Suprapubic skin (tissue), 4 donors: ENCODE results near the gene GOLGA6A. TPM values are rescaled to one million over a fixed set of nuclear protein-coding genes. Genes with fewer than 3 reads are reported as not detected.

ENCODE experiments used
- DNase-seq, 2 donors: peaks; one replicate each; pipeline ENCODE4 v3.0.0-alpha.2; 2019; ENCODE audit warnings: low spot score in 2 of 2
- H3K27ac ChIP-seq: fragments of 200-600 bp; sonication (generic); one replicate; pipeline ENCODE4 v1.5.1; 2019
- H3K27me3 ChIP-seq: fragments of 200-600 bp; sonication (generic); one replicate; pipeline ENCODE4 v1.5.1; 2019
- H3K36me3 ChIP-seq: fragments of 200-600 bp; sonication (generic); one replicate; pipeline ENCODE4 v1.5.1; 2019
- H3K4me1 ChIP-seq: fragments of 200-600 bp; sonication (generic); one replicate; pipeline ENCODE4 v1.5.1; 2019
- H3K4me3 ChIP-seq: fragments of 200-600 bp; sonication (generic); one replicate; pipeline ENCODE4 v1.5.1; 2019; ENCODE audit warnings: mild to moderate bottlenecking
- H3K9me3 ChIP-seq: fragments of 200-600 bp; sonication (generic); one replicate; pipeline ENCODE4 v1.5.1; 2019
- EP300 ChIP-seq: sonication (generic); formaldehyde crosslinking; IDR thresholded peaks from one replicate; pipeline ENCODE4 v1.6.1; 2017; ENCODE audit warnings: antibody characterized with exemption
- POLR2A ChIP-seq, 2 donors: fragments of 450-650 bp; IDR thresholded peaks; one replicate each; pipeline ENCODE4 v1.6.1; 2017; ENCODE audit warnings: antibody characterized with exemption in 2 of 2, mild to moderate bottlenecking in 2 of 2, moderate library complexity in 2 of 2
- POLR2AphosphoS5 ChIP-seq, 3 donors: sonication (generic); formaldehyde crosslinking; IDR thresholded peaks; one replicate each; pipeline ENCODE4 v1.6.1; 2017; ENCODE audit warnings: antibody characterized with exemption in 3 of 3
- WGBS: methylation state at CpG from one replicate; pipeline ENCODE4 v1.1.5; 2018; 5-methylcytosine and 5-hydroxymethylcytosine counted together
- total RNA-seq, 4 donors: library from RNA; depleted of rRNA; stranded (reverse); fragments of >200 nt; gene quantifications; one replicate each; pipeline ENCODE4 v1.1.0, GENCODE V29; 2016
- TF ChIP-seq, protein P1 (sequence below), 2 donors: fragments of 200-600 bp in 1 of 2; fragments of 450-650 bp in 1 of 2; sonication (generic) in 1 of 2; IDR thresholded peaks; one replicate each; pipeline ENCODE4 v1.5.1; 2016 to 2019; ENCODE audit warnings: antibody characterized with exemption in 2 of 2, mild to moderate bottlenecking in 1 of 2, moderate library complexity in 1 of 2

The GOLGA6A gene
- total RNA-seq, 4 donors from 2014 or later: 0.21 to 3.9 (median 1.7) TPM

DNA sequence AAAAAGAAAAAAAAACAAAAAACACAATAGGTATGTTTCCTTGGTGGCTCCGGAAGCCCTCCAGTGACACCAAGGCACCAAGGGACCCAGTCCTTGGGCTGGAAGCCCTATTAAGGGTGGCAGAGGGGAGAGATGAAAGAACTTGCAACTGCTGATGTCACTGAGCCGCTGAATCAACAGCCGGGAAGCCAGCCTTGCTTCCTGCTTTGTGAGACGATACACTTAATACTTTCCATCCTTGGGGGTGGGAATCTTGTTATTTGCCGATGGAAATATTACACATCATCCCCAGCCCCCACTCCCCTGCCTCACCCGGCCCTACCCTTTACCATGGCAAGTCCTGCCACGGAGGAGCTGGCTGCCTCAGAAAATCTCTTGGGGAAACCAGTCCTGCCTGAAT is 42.4 kb upstream of the GOLGA6A start:
- Histone ChIP-seq H3K4me3 (no peak overlapping the region), H3K4me1 (peaks cover 24% of the 10 kb centered on the region), H3K36me3 (no peaks in the 10 kb centered on the region), H3K27ac (no peak overlapping the region), H3K9me3 (no peaks in the 10 kb centered on the region), H3K27me3 (peaks cover 74% of the 10 kb centered on the region)
- WGBS: 44% methylated on average over 7 of the region's 7 CpGs
- no peak for TF ChIP-seq POLR2A (IDR thresholded peaks at IDR 0.05)
- no peak for TF ChIP-seq POLR2AphosphoS5 (IDR thresholded peaks at IDR 0.05)
- TF ChIP-seq, protein P1, sequence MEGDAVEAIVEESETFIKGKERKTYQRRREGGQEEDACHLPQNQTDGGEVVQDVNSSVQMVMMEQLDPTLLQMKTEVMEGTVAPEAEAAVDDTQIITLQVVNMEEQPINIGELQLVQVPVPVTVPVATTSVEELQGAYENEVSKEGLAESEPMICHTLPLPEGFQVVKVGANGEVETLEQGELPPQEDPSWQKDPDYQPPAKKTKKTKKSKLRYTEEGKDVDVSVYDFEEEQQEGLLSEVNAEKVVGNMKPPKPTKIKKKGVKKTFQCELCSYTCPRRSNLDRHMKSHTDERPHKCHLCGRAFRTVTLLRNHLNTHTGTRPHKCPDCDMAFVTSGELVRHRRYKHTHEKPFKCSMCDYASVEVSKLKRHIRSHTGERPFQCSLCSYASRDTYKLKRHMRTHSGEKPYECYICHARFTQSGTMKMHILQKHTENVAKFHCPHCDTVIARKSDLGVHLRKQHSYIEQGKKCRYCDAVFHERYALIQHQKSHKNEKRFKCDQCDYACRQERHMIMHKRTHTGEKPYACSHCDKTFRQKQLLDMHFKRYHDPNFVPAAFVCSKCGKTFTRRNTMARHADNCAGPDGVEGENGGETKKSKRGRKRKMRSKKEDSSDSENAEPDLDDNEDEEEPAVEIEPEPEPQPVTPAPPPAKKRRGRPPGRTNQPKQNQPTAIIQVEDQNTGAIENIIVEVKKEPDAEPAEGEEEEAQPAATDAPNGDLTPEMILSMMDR (IDR thresholded peaks at IDR 0.05): no peak
- TF ChIP-seq EP300: no peak
- no peak for DNase-seq

DNA sequence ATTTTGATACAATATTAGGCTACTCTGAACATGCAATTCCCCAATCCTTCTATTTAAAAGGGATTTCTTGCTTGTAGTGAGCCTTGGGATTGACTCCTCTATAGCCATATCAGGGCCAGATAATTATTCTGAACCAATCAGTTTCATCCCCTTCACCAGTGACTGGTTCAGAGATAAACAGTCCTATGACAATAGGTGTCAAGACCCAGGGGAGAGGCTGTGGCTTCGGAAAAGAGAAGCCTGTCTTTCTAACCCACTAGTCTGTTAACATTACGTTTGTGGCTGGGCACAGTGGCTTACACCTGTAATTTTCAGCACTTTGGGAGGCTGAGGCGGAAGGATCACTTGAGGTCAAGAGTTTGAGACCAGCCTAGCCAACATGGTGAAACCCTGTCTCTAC is 41.8 kb upstream of the GOLGA6A start:
- no peak for TF ChIP-seq POLR2A (IDR thresholded peaks at IDR 0.05)
- H3K27me3 ChIP-seq: peaks cover 69% of the 10 kb centered on the region

DNA sequence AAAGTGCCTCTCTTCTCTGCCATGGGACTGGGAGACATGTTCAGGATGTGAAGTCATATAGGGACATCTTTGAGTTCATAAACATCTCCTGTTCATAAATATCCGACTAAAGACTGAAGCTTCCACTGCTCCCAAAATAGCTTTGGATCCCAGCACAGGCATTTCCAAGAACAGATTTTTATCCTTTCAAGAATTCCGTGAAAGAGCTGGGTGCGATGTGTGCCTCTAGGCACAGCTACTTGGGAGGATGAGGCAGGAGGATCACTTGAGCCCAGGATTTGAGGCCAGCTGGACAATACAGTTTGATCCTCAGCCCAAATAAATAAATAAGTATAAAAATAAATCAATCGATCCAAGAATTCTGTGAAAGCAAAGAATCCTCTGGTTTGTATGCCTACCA is 41.3 kb upstream of the GOLGA6A start:
- DNase-seq: no peak
- H3K36me3 ChIP-seq: no peaks in the 10 kb centered on the region
- 70% methylated on average over 4 of the region's 4 CpGs for WGBS
- H3K27ac ChIP-seq: no peak overlapping the region
- H3K27me3 ChIP-seq: peaks cover 69% of the 10 kb centered on the region
- TF ChIP-seq POLR2AphosphoS5 (IDR thresholded peaks at IDR 0.05) (no peak), EP300 (no peak), POLR2A (IDR thresholded peaks at IDR 0.05) (no peak)
- TF ChIP-seq, protein P1 (IDR thresholded peaks at IDR 0.05): no peak
- no peaks in the 10 kb centered on the region for H3K9me3 ChIP-seq
- peaks cover 13% of the 10 kb centered on the region for H3K4me1 ChIP-seq
- H3K4me3 ChIP-seq: no peak overlapping the region

More for the DNA sequence above, 41.8 kb upstream of the GOLGA6A start:
- no peaks in the 10 kb centered on the region for H3K36me3 ChIP-seq
- WGBS: 88% methylated on average over 3 of the region's 3 CpGs
- peaks cover 19% of the 10 kb centered on the region for H3K4me1 ChIP-seq
- no peak for DNase-seq
- H3K4me3 ChIP-seq: no peak overlapping the region
- no peak overlapping the region for H3K27ac ChIP-seq
- H3K9me3 ChIP-seq: no peaks in the 10 kb centered on the region

DNA sequence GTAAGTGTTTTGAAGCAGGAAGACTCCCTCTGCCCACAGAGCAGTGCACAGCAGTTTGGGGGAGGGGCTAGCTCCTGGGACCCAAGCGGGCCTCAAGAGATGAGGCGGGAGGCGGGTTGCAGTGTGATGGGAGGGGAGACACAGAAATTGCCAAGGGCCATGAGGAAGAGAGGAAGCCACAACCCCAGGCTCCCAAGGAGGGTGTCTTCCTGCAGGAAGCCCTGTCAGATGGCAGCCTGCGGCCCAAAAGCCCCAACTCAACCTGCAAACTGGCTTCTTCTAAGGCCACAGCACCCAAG is 40.7 kb upstream of the GOLGA6A start:
- Histone ChIP-seq H3K27ac (no peak overlapping the region), H3K27me3 (peaks cover 66% of the 10 kb centered on the region), H3K4me3 (no peak overlapping the region), H3K4me1 (peaks cover 9% of the 10 kb centered on the region), H3K9me3 (no peaks in the 10 kb centered on the region), H3K36me3 (no peaks in the 10 kb centered on the region)
- TF ChIP-seq POLR2A (IDR thresholded peaks at IDR 0.05) (no peak), EP300 (no peak), POLR2AphosphoS5 (IDR thresholded peaks at IDR 0.05) (no peak)
- TF ChIP-seq, protein P1 (IDR thresholded peaks at IDR 0.05): no peak
- no peak for DNase-seq
- WGBS: 41% methylated on average over 4 of the region's 4 CpGs

DNA sequence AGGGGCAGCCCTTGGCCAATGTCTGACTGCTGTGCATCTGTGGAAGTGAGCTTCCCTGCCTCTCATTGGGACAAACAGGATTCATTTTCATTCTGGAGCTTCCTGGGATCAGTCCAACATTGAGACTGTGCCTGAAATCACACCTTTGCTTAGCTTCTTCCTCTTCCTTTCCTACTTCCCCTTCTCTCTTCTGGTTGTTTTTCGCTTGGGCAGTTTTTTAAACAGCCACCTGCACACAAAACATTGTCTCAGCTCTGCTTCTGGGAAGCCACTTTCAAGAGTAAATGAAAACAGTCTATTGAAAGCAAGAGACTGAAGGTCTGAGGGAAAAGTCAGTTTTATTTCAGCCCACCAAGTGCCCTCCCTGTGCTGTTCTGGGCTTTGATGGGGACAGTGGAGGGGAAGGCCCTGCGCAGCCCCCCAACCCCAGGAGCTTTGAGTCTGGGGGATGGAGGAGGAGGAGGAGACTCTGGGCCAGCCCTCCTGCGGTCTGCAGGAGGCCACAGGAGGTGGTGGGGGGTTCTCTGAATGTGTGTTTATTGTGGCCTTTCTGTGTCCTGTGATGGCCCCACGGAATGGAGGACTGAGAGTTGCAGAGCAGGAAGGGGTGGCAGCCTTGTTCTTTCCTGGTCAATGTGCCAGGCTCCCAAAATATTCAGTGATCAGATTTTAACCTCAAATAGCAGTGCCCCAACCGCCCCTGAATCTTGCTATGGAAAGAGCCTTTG is 40.2 kb upstream of the GOLGA6A start:
- WGBS: 53% methylated on average over 5 of the region's 5 CpGs
- TF ChIP-seq POLR2AphosphoS5 (IDR thresholded peaks at IDR 0.05): no peak
- no peaks in the 10 kb centered on the region for H3K36me3 ChIP-seq
- no peak overlapping the region for H3K27ac ChIP-seq
- DNase-seq: no peak
- H3K27me3 ChIP-seq: peaks cover 63% of the 10 kb centered on the region
- no peaks in the 10 kb centered on the region for H3K9me3 ChIP-seq
- no peak overlapping the region for H3K4me3 ChIP-seq
- peaks cover 4% of the 10 kb centered on the region for H3K4me1 ChIP-seq

DNA sequence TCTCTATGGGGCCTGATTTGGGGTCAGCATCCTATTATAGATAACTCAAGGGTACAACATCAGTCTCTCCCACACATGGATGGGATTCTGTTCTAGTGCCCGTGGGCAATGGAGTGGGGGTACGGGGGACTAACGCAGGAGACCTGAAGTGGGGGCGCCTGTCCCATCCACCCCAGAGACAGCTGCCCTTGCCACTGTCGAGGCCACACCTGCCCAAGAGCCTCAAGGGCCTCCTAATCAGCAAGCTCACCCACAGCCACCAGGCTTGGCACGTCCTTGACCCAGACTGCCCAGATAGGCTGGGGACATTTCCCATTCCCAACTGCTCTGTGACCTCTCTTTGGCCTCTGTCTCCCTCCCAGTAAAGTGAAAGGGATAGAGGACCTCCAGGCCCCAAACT is 39.5 kb upstream of the GOLGA6A start:
- TF ChIP-seq POLR2A (IDR thresholded peaks at IDR 0.05) (no peak), POLR2AphosphoS5 (IDR thresholded peaks at IDR 0.05) (no peak), EP300 (no peak)
- TF ChIP-seq, protein P1 (IDR thresholded peaks at IDR 0.05): no peak
- 67% methylated on average over 1 of the region's 6 CpGs for WGBS
- no peak for DNase-seq

More for the DNA sequence above, 39.5 kb upstream of the GOLGA6A start:
- Histone ChIP-seq H3K27me3 (peaks cover 58% of the 10 kb centered on the region), H3K36me3 (no peaks in the 10 kb centered on the region), H3K27ac (no peak overlapping the region), H3K4me1 (no peaks in the 10 kb centered on the region), H3K9me3 (no peaks in the 10 kb centered on the region), H3K4me3 (no peak overlapping the region)
